Karpas-422 (cell line): ENCODE measurements around the gene CHCHD6. TPM values are rescaled to one million over a fixed set of nuclear protein-coding genes. Genes with fewer than 3 reads are reported as not detected.

Source experiments
- DNase-seq: peaks from one replicate; pipeline ENCODE4 v3.0.0-alpha.2; 2015
- H2AFZ ChIP-seq: fragments of 200-600 bp; sonication (generic); 2 replicates; pipeline ENCODE4 v1.6.1; 2014; ENCODE audit warnings: antibody characterized with exemption, low read length, mixed read lengths
- H3K27ac ChIP-seq: fragments of 200-600 bp; sonication (generic); 2 replicates; pipeline ENCODE4 v1.5.1; 2014; ENCODE audit warnings: mild to moderate bottlenecking, low read length, moderate library complexity
- H3K27me3 ChIP-seq: fragments of 200-600 bp; sonication (generic); 2 replicates; pipeline ENCODE4 v1.6.1; 2014; ENCODE audit warnings: low read length, mixed read lengths
- H3K36me3 ChIP-seq: fragments of 200-600 bp; sonication (generic); 2 replicates; pipeline ENCODE4 v1.6.1; 2014; ENCODE audit warnings: low read length, mixed read lengths; ENCODE audit not compliant: insufficient read depth
- H3K4me1 ChIP-seq: fragments of 200-600 bp; sonication (generic); 2 replicates; pipeline ENCODE4 v1.6.1; 2014; ENCODE audit warnings: mild to moderate bottlenecking, low read length, mixed read lengths
- H3K4me2 ChIP-seq: fragments of 200-600 bp; sonication (generic); 2 replicates; pipeline ENCODE4 v1.6.1; 2014; ENCODE audit warnings: low read length, low read depth, mild to moderate bottlenecking; ENCODE audit not compliant: poor library complexity, severe bottlenecking
- H3K4me3 ChIP-seq: fragments of 200-600 bp; sonication (generic); 2 replicates; pipeline ENCODE4 v1.5.1; 2014; ENCODE audit warnings: mild to moderate bottlenecking, antibody characterized with exemption, low read length, mixed read lengths
- H3K79me2 ChIP-seq: fragments of 200-600 bp; sonication (generic); 2 replicates; pipeline ENCODE4 v1.6.1; 2014; ENCODE audit warnings: mild to moderate bottlenecking, low read length, mixed read lengths
- H3K9ac ChIP-seq: fragments of 200-600 bp; sonication (generic); 2 replicates; pipeline ENCODE4 v1.6.0; 2014; ENCODE audit warnings: low read length
- H3K9me2 ChIP-seq: fragments of 200-600 bp; sonication (generic), shearing (Covaris generic); replicated peaks from 2 replicates; pipeline ENCODE4 v1.6.0; 2014; ENCODE audit warnings: mild to moderate bottlenecking, low read length, moderate library complexity; ENCODE audit not compliant: insufficient read depth
- H3K9me3 ChIP-seq: fragments of 300-700, 200-600 bp; sonication (generic); 2 replicates; pipeline ENCODE4 v1.6.1; 2014; ENCODE audit warnings: low read length, mixed read lengths
- H4K20me1 ChIP-seq: fragments of 200-600 bp; sonication (generic); 2 replicates; pipeline ENCODE4 v1.6.1; 2014; ENCODE audit warnings: mild to moderate bottlenecking, antibody characterized with exemption, low read length, low read depth; ENCODE audit not compliant: insufficient read depth
- total RNA-seq: library from RNA; depleted of rRNA; stranded (reverse); fragments of >200 nt; shearing (Covaris generic); gene quantifications from 2 replicates; pipeline ENCODE4 v1.2.3, GENCODE V29; 2014; ENCODE audit warnings: low replicate concordance

Gene CHCHD6
- total RNA-seq, 1 experiment from 2014 or later, result 12.8 TPM

DNA sequence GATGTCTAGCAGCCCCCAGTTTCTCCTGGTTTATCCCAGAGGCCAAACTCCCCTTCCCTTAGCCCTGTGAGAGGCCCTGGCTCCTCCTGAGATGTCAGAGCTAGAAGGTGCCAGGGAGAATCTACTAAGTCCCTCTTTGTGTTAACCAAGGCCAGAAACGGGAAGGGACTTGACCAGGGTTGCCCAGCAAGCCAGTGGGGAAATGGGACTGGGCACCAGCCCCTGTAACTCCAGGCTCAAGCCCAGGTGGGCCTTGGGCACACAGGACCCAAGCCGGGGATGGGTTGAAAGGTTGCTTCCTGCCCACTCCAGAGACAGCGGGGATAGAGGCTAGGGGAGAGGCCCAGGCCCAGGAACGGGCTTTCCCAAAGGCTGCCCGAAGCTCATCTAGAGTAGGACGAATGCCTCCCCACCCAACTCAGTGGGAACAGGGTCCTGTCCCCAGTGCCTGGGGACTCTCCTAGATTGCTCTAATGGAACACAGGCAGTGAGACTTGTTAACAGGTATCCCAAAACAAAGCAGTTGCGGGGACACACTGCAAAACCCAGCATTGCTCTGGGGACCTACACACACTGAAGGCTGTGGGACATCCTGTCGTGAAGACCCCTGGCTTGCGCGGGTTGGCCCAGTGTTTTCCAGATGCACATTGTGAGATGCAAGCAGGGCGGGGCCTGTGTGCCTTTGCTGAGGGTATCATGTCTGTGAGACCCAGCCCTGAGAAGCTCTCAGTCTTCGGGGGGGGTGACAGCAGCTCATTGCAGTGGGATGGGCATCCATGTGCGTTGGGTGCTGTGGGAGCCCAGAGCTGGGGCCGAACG lies 36.2 kb upstream of the CHCHD6 start:
- Histone ChIP-seq H3K79me2 (no peaks in the 10 kb centered on the region), H3K9ac (no peak overlapping the region), H2AFZ (no peak overlapping the region), H3K9me2 (no peaks in the 10 kb centered on the region), H3K4me2 (no peak overlapping the region), H3K27me3 (no peaks in the 10 kb centered on the region), H4K20me1 (no peaks in the 10 kb centered on the region), H3K36me3 (no peaks in the 10 kb centered on the region), H3K9me3 (no peaks in the 10 kb centered on the region), H3K4me3 (no peak overlapping the region), H3K27ac (no peak overlapping the region), H3K4me1 (no peaks in the 10 kb centered on the region)
- no peak for DNase-seq

DNA sequence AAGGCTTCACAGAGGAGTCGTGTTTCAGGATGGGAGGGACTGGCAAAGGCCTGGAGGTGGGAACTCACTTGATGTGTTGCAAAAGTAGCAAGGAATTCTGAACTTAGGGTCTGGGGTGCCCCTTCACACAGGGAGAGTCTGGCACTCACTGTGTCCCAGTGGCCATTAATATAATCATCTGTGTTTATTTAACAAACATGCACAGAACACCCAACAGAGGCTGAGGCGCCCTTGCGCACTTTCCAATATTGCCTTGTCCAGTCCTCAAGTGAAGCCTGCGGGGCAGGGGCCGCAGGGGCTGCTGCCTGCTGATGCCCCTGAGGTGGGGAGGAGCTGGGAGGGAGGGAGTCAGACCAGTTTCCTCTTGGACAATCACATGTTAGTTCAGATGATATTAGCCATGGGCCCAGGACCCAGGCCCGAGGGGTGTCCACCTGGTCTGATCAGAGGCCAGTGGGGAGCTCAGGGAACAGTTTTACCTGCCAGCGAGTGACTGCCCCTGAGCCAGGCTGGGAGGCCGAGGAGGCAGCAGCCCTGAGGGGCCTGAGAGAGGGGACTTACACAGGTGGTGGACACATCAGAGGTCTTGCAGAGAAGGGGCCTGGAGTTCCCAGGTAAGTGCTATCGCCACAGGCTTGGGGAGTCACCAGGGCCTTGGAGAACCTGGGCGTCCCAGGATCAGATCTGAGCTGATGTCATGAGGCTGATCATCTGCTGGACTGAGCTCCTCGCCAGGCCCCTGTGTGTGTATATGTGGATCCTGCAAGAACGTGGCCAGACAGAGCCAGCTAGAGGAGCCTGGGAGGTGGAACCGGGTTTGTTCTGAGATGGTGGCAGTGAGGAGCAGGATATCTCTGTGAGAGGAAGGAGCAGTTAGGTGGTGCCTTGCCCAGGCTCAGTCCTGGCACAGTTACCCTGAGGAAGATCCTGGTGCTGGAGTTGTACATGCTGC lies 35.3 kb upstream of the CHCHD6 start:
- H3K79me2 ChIP-seq, result no peaks in the 10 kb centered on the region
- no peaks in the 10 kb centered on the region for H3K27me3 ChIP-seq
- no peak for DNase-seq
- no peak overlapping the region for H3K27ac ChIP-seq
- H4K20me1 ChIP-seq, result no peaks in the 10 kb centered on the region
- no peaks in the 10 kb centered on the region for H3K9me2 ChIP-seq
- no peak overlapping the region for H3K4me2 ChIP-seq
- H3K4me1 ChIP-seq, result no peaks in the 10 kb centered on the region
- no peak overlapping the region for H3K9ac ChIP-seq
- no peak overlapping the region for H3K4me3 ChIP-seq
- H2AFZ ChIP-seq, result no peak overlapping the region
- H3K36me3 ChIP-seq, result no peaks in the 10 kb centered on the region
- no peaks in the 10 kb centered on the region for H3K9me3 ChIP-seq

DNA sequence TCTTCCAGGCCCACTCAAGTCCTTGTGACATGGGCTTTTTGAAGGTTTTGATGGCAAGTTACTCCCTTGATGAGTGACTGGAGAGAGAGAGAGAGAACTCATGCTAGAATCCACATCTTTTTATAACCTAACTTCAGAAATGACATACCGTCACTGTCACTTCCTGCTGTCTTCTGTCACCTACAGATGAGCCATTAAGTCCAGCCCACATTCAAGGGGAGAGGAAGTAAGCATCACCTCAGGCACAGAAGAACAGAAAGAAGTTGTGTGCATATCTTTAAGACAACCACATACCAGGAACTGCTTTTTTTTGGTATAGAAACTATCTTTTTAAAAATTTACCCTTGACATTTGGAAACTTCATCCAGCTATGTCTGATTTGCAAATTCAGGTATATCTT lies 32.5 kb upstream of the CHCHD6 start:
- no peaks in the 10 kb centered on the region for H4K20me1 ChIP-seq
- no peaks in the 10 kb centered on the region for H3K4me1 ChIP-seq
- H3K9ac ChIP-seq, result no peak overlapping the region
- H3K4me2 ChIP-seq, result no peak overlapping the region
- H3K27me3 ChIP-seq, result no peaks in the 10 kb centered on the region
- no peaks in the 10 kb centered on the region for H3K36me3 ChIP-seq
- no peaks in the 10 kb centered on the region for H3K9me2 ChIP-seq
- H3K9me3 ChIP-seq, result no peaks in the 10 kb centered on the region
- peak; percentile 48 for DNase-seq
- no peaks in the 10 kb centered on the region for H3K79me2 ChIP-seq
- H3K4me3 ChIP-seq, result no peak overlapping the region
- no peak overlapping the region for H2AFZ ChIP-seq
- no peak overlapping the region for H3K27ac ChIP-seq

DNA sequence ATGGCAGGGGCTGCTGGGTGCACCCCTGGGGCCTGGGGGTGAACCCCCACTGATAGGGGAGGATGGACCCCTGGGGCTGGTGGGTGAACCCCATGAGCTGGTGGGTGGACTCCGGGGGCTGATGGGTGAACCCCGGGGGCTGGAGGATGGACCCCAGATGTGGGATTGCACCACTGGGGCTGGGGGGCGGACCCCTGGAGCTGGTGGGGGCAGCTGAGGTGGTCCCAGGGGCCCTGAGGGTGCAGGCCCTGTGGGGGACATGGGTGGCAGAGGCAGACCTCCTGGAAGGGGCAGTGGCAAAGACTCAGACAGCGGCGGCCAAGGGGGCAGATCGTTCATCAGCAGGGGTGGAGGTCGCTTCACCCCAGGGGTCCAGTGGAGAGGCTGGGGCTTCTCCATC lies 31.7 kb upstream of the CHCHD6 start:
- DNase-seq, result no peak
- no peak overlapping the region for H3K27ac ChIP-seq
- no peaks in the 10 kb centered on the region for H3K4me1 ChIP-seq
- H3K4me2 ChIP-seq, result no peak overlapping the region
- H3K79me2 ChIP-seq, result no peaks in the 10 kb centered on the region
- no peaks in the 10 kb centered on the region for H3K36me3 ChIP-seq
- H3K9me2 ChIP-seq, result no peaks in the 10 kb centered on the region
- no peaks in the 10 kb centered on the region for H4K20me1 ChIP-seq
- no peak overlapping the region for H2AFZ ChIP-seq
- H3K9me3 ChIP-seq, result no peaks in the 10 kb centered on the region
- H3K27me3 ChIP-seq, result no peaks in the 10 kb centered on the region
- H3K9ac ChIP-seq, result no peak overlapping the region
- no peak overlapping the region for H3K4me3 ChIP-seq

DNA sequence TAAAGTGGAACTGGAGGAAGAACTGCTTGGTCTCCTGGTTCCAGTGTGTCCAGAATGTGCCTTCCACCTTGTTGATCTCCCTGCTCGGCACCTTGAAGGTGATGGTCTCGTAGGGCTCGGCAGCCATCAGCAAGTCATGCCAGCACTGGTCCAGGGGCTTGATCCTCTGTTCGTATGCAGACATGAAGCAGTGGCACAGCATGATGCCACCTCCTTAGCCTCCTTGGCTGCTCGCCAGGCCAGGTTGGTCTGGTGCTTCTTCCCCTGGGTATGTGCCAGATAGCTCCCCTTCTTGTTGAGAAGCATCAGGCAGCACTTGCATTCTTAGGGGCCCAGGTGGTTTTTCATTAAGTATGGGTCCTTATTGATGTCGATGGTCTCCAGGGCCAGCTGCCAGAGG lies 31.3 kb upstream of the CHCHD6 start:
- no peak overlapping the region for H3K4me2 ChIP-seq

DNA sequence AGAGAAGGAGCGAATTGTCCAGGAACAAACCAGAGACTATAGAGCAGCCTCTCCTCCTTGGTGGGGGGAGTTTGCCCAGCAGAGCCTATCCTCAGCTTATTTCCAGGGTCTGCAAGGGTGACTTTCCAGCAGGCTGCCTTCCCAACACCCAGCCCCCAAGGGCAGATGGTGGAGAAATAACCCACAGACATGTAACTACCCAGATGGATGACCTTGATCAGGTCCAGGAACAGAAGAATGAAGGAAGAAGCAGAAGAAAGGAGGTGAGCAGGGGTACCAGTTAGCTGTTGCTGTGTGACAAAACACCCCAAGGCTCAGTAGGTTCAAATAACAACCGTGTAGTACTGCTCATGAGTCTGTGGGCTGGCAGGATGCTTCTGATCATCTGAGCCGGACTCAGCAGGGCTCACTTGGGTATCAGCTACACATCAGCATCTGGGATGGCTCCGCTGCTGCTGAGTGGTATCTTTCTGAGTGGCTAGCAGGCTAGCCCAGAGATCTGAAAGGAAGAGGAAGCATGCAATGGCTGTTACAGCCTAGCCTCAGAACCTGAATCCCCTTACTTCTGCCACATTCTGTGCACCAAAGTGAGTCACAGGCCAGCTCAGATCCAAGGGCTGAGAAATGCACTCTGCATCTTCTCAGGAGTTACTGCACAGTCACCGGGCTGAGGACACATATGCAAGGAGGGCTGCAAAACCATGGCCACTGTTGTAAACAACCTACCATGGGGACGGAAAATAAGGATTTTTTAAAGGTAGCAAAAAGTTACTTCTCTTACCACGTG lies 26.9 kb upstream of the CHCHD6 start:
- Histone ChIP-seq H4K20me1 (0 out of 2 replicates have a peak, but pooled peaks cover 4% of the 10 kb centered on the region), H3K4me1 (peaks cover 24% of the 10 kb centered on the region), H3K9me3 (no peaks in the 10 kb centered on the region), H3K27ac (no peak overlapping the region), H3K9ac (no peak overlapping the region), H3K4me3 (no peak overlapping the region), H3K27me3 (no peaks in the 10 kb centered on the region), H3K79me2 (no peaks in the 10 kb centered on the region), H3K9me2 (no peaks in the 10 kb centered on the region), H3K4me2 (no peak overlapping the region), H2AFZ (no peak overlapping the region), H3K36me3 (no peaks in the 10 kb centered on the region)
- DNase-seq, result no peak

More for the DNA sequence above, 31.3 kb upstream of the CHCHD6 start:
- Histone ChIP-seq H3K4me3 (no peak overlapping the region), H3K27me3 (no peaks in the 10 kb centered on the region), H2AFZ (no peak overlapping the region), H3K36me3 (no peaks in the 10 kb centered on the region), H3K27ac (no peak overlapping the region), H3K9me2 (no peaks in the 10 kb centered on the region), H4K20me1 (no peaks in the 10 kb centered on the region), H3K9me3 (no peaks in the 10 kb centered on the region), H3K79me2 (no peaks in the 10 kb centered on the region), H3K4me1 (no peaks in the 10 kb centered on the region), H3K9ac (no peak overlapping the region)
- no peak for DNase-seq

DNA sequence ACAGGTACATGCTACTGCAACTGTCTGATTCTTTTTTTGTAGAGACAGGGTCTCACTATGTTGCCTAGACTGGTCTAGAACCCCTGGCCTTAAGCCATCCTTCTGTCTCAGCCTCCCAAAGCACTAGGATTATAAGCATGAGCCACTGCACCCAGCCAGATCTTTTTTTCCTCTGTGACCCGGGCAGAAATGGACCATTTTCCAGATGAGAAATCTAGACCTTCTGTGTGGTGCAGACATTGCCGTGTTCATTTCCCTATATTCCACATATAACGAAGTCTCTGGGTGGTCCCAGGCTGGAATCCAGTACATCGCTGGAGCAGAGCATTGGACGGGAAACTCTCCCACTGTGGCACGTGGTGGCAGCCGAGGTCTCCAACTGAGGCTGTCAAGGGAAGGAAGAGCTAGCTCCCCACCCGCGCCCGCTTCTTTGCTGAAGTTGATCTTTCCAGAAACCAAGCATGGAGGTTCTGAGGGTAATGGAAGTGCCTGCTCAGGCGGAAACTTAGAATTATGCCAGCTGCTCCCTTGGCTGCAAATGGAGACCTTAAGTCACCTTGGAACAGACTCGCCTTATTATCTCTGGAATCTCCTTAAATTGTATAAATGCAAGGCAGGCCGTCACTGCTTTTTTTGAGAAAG lies 26.1 kb upstream of the CHCHD6 start:
- Histone ChIP-seq H3K4me2 (no peak overlapping the region), H3K9me3 (no peaks in the 10 kb centered on the region), H3K27ac (no peak overlapping the region), H4K20me1 (0 out of 2 replicates have a peak, but pooled peaks cover 4% of the 10 kb centered on the region), H3K36me3 (no peaks in the 10 kb centered on the region), H2AFZ (no peak overlapping the region), H3K27me3 (no peaks in the 10 kb centered on the region), H3K9me2 (no peaks in the 10 kb centered on the region), H3K9ac (no peak overlapping the region), H3K4me3 (no peak overlapping the region), H3K79me2 (no peaks in the 10 kb centered on the region), H3K4me1 (peaks cover 31% of the 10 kb centered on the region)
- DNase-seq, result no peak
